Spleen (tissue), 11 donors: ENCODE measurements around the gene IL24. TPM values are rescaled to one million over a fixed set of nuclear protein-coding genes. Genes with fewer than 3 reads are reported as not detected.
A peak's percentile ranks its signal among the peaks of the same experiment; 100 is the strongest.

ENCODE experiments used
- DNase-seq: peaks from one replicate; pipeline ENCODE4 v3.0.0-alpha.2; 2020
- H3K27ac ChIP-seq, 8 donors: fragments of 200-600 bp; sonication (generic) in 7 of 8; 1 replicate in 4 of 8; 2 replicates in 4 of 8; pipeline versions ENCODE4 v1.5.0 to v1.8.0; 2016 to 2021; ENCODE audit warnings: inconsistent platforms in 4 of 8, mild to moderate bottlenecking in 4 of 8, moderate library complexity in 1 of 8
- H3K27me3 ChIP-seq, 7 donors: fragments of 200-600 bp; sonication (generic) in 6 of 7; replicated peaks in 1 of 7; 1 replicate in 4 of 7; 2 replicates in 3 of 7; pipeline versions ENCODE4 v1.5.0 to v1.8.0; 2016 to 2021; ENCODE audit warnings: inconsistent platforms in 3 of 7, mild to moderate bottlenecking in 1 of 7
- H3K36me3 ChIP-seq, 6 donors: fragments of 200-600 bp; sonication (generic) in 5 of 6; 1 replicate in 4 of 6; 2 replicates in 2 of 6; pipeline versions ENCODE4 v1.5.0 to v1.8.0; 2016 to 2021; ENCODE audit warnings: inconsistent platforms in 2 of 6
- H3K4me1 ChIP-seq, 6 donors: fragments of 200-600 bp; sonication (generic) in 5 of 6; 1 replicate in 3 of 6; 2 replicates in 3 of 6; pipeline versions ENCODE4 v1.5.0 to v1.8.0; 2016 to 2021; ENCODE audit warnings: inconsistent platforms in 3 of 6
- H3K4me3 ChIP-seq, 8 donors: fragments of 200-600 bp; sonication (generic) in 7 of 8; 1 replicate in 4 of 8; 2 replicates in 4 of 8; pipeline versions ENCODE4 v1.5.0 to v1.8.0; 2016 to 2021; ENCODE audit warnings: inconsistent platforms in 4 of 8, mild to moderate bottlenecking in 4 of 8, moderate library complexity in 2 of 8
- H3K9me3 ChIP-seq, 8 donors: fragments of 200-600 bp; sonication (generic) in 7 of 8; 1 replicate in 4 of 8; 2 replicates in 4 of 8; pipeline versions ENCODE4 v1.5.0 to v1.8.0; 2016 to 2021; ENCODE audit warnings: inconsistent platforms in 4 of 8
- CTCF ChIP-seq, 11 experiments: fragments of 200-600 bp in 7 of 11; fragments of 450-650 bp in 4 of 11; sonication (generic) in 4 of 11; IDR thresholded peaks in 8 of 11; conservative IDR thresholded peaks in 3 of 11; 1 replicate in 7 of 11; 2 replicates in 4 of 11; pipeline versions ENCODE4 v1.4.0 to v1.8.0; 2016 to 2021; ENCODE audit warnings: antibody characterized with exemption in 11 of 11, inconsistent platforms in 4 of 11, mild to moderate bottlenecking in 1 of 11
- POLR2A ChIP-seq, 3 donors: fragments of 450-650 bp; IDR thresholded peaks; one replicate each; pipeline ENCODE4 v1.5.1; 2017; ENCODE audit warnings: antibody characterized with exemption in 3 of 3, mild to moderate bottlenecking in 1 of 3
- POLR2AphosphoS5 ChIP-seq, 3 donors: sonication (generic); formaldehyde crosslinking; IDR thresholded peaks; one replicate each; pipeline ENCODE4 v1.5.1; 2017; ENCODE audit warnings: antibody characterized with exemption in 3 of 3
- WGBS, 5 donors: extraction: QIAGEN DNeasy Blood & Tissue Kit in 3 of 5; methylation state at CpG; one replicate each; pipeline versions ENCODE4 v1.1.5 to v1.1.7; 2013 to 2018; 5-methylcytosine and 5-hydroxymethylcytosine counted together
- intact Hi-C: fragments of 100-400 bp; cut with DNase I; formaldehyde crosslinking; loops from one replicate; pipeline ENCODE4 v1.15.0; 2023; ENCODE audit warnings: low total_unique reads
- polyA plus RNA-seq, 3 donors: library from polyadenylated mRNA; stranded (reverse); fragments of 200-250 nt; gene quantifications; one replicate each; pipeline ENCODE4 v1.2.1, GENCODE V29; 2013
- total RNA-seq, 7 donors: library from RNA; depleted of rRNA in 3 of 7; stranded (reverse); fragments of >200 nt in 3 of 7; fragmentation: NEBNext Ultra II Directional in 4 of 7; extraction: Animal tissue kit (Norgen Biotek cat#: 25700) in 4 of 7; gene quantifications; one replicate each; pipeline versions ENCODE4 v1.1.0 to v1.2.1, GENCODE V29; 2016 to 2021
- donor health status: healthy with polysubstance abuse.
- donor health status: DM: no; HTN: no; CAD: no; lungs with moderate emphysema.
- donor health status: DM: no; HTN: no; CAD: no.
- donor health status: Bipolar disorder and iron deficiency.
- donor health status: healthy.
- donor health status: DM: no; HTN: no; CAD: no.
- donor health status: DM: yes; HTN: yes; CAD: no.

IL24 gene
- total and polyA plus RNA-seq, 10 donors = 0.30 to 2.0 (median 1.2) TPM; not detected in 5

DNA sequence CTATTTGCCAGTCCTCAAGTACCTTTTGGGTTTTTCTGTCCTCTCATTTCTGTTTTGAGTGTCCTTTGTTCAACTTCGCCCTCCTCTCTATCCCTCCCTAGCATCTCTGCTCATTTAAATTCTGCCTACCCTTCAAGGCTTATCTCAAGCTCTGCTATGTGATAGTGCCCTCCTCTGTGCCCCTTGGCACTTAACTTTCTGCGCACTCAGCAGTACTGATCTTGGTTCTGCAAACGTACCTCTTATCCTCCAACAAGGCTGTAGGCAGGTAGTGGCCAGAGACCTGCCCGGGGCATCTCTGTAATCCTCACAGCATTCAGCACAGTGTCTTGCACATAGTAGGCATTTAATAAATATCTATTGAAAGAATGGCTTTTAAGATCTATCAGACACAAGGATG is 37.1 kb upstream of the IL24 start:
- H3K4me3 ChIP-seq = no peak overlapping the region
- 73 to 91% (median 88%) methylated on average over 4 of the region's 4 CpGs for WGBS, 5 donors
- TF ChIP-seq POLR2A (IDR thresholded peaks at IDR 0.05) = no peak
- TF ChIP-seq POLR2AphosphoS5 (IDR thresholded peaks at IDR 0.05) = no peak
- TF ChIP-seq CTCF (IDR thresholded peaks at IDR 0.05 in 8 of 11, conservative IDR thresholded peaks at IDR 0.05 in 3 of 11) = no peak
- no peaks in the 10 kb centered on the region for H3K9me3 ChIP-seq
- no peaks in the 10 kb centered on the region for H3K36me3 ChIP-seq
- no peak overlapping the region for H3K27ac ChIP-seq
- no peak for DNase-seq
- peaks cover 0 to 3% (median 0%) of the 10 kb centered on the region in 7 donors for H3K27me3 ChIP-seq
- intact Hi-C loops = no loop called here
- peaks cover 0 to 14% (median 6%) of the 10 kb centered on the region in 6 donors for H3K4me1 ChIP-seq

DNA sequence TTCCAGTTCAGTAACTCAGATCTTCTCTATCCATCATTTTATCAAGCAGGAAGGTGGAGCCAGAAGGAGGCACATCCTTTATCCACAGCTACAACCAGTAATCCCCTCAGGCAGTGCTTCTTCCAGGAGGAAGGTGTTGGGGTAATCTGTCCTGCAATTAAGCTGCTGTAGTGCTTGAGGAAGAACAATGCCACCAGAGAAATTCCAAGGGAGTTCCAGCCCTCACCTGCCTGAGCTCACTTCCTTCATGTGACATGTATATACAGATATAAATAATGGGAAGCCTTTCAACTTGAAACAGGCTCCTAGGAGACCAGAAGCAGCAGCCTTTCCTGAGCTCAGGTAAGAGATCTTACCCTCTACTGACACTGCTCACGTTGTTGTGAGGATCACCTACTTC is 34.0 kb upstream of the IL24 start:
- Histone ChIP-seq H3K27ac (no peak overlapping the region), H3K36me3 (no peaks in the 10 kb centered on the region), H3K4me1 (peaks cover 0 to 17% (median 6%) of the 10 kb centered on the region in 6 donors), H3K4me3 (no peak overlapping the region), H3K27me3 (peaks cover 0 to 3% (median 0%) of the 10 kb centered on the region in 7 donors), H3K9me3 (no peaks in the 10 kb centered on the region)
- TF ChIP-seq POLR2A (IDR thresholded peaks at IDR 0.05) (no peak), CTCF (IDR thresholded peaks at IDR 0.05 in 8 of 11, conservative IDR thresholded peaks at IDR 0.05 in 3 of 11) (no peak), POLR2AphosphoS5 (IDR thresholded peaks at IDR 0.05) (no peak)
- intact Hi-C loops = no loop called here
- 53 to 79% (median 72%) methylated on average over 1 of the region's 1 CpG for WGBS, 5 donors
- no peak for DNase-seq

- Histone ChIP-seq H3K4me1 (peaks cover 0 to 9% (median 0%) of the 10 kb centered on the region in 6 donors), H3K4me3 (no peak within 1 kb of the TSS), H3K27ac (peak within 1 kb of the TSS in 4 of 8 donors; percentile 39 to 51 (median 46)), H3K9me3 (no peaks in the 10 kb centered on the region), H3K36me3 (no peaks in the 10 kb centered on the region), H3K27me3 (peaks cover 0 to 3% (median 0%) of the 10 kb centered on the region in 7 donors)
- TF ChIP-seq POLR2A (IDR thresholded peaks at IDR 0.05) (no peak), POLR2AphosphoS5 (IDR thresholded peaks at IDR 0.05) (peak in 1 of 3 donors; percentile 56), CTCF (IDR thresholded peaks at IDR 0.05 in 8 of 11, conservative IDR thresholded peaks at IDR 0.05 in 3 of 11) (peak; percentile 46 to 89 (median 83))
- intact Hi-C loops = no loop called here
- peak; percentile 92 for DNase-seq
- WGBS, 5 donors = 53 to 58% (median 55%) methylated on average over 19 of the region's 19 CpGs
Measured at GRCh38 chr1:206864939-206865671, 32.1 kb upstream of the IL24 start, which contains the start of gene IL20. Gene IL20 (plus strand): TSS chr1:206865623. CDS start chr1:206865853, 230 bp downstream.

- no peak for DNase-seq
- Histone ChIP-seq H3K36me3 (no peaks in the 10 kb centered on the region), H3K9me3 (no peaks in the 10 kb centered on the region), H3K4me1 (peaks cover 0 to 9% (median 0%) of the 10 kb centered on the region in 6 donors), H3K27me3 (peaks cover 0 to 3% (median 0%) of the 10 kb centered on the region in 7 donors), H3K27ac (peak overlapping the region in 4 of 8 donors; percentile 39 to 51 (median 46)), H3K4me3 (no peak overlapping the region)
- intact Hi-C loops = no loop called here
- TF ChIP-seq CTCF (IDR thresholded peaks at IDR 0.05 in 8 of 11, conservative IDR thresholded peaks at IDR 0.05 in 3 of 11) = no peak
- no peak for TF ChIP-seq POLR2A (IDR thresholded peaks at IDR 0.05)
- no peak for TF ChIP-seq POLR2AphosphoS5 (IDR thresholded peaks at IDR 0.05)
- 37 to 67% (median 59%) methylated on average over 2 of the region's 2 CpGs for WGBS, 5 donors
Measured at GRCh38 chr1:206866062-206866461, 31.2 kb upstream of the IL24 start.
